Measurements from ENCODE around the gene SNTG2. TPM values are rescaled to one million over a fixed set of nuclear protein-coding genes. Genes with fewer than 3 reads are reported as not detected.

Gene SNTG2
- total and polyA plus RNA-seq, 10 of the 15 experiments (the other 5 are each of a cell fraction or from before 2014, with no cell fraction given): not detected

DNA sequence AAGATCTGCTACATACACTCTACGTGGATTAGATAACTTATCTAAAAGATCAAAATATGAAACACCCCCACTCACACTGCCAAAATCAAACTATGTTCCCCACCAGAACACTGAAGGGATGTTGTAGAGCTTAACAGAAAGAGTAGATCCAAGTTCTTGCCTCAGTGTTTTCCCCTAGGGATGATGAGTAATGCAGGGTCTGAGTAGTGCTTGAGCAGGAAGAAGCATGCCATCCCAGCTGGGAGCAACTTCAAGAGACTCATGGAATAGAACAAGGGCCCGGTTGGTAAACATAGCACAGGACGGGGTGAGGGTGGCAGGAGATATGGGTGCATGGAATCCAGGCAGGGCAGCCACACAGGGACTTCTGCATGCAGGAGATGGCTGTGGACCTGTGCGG, 74.3 kb downstream of the SNTG2 start:
- no peak overlapping the region for H3K9ac ChIP-seq (ENCODE audit: control insufficient read depth, insufficient read depth, low read length)
- ATAC-seq: no peak
- H3K36me3 ChIP-seq (ENCODE audit: control insufficient read depth in 2 of 2, insufficient read depth in 2 of 2, low read length in 1 of 2): no peaks in the 10 kb centered on the region
- ChIA-PET SMC1A (ENCODE audit: uncharacterized antibody, unreplicated experiment) (no interaction called here), CTCF (no interaction called here), RAD21 (ENCODE audit: unreplicated experiment) (no interaction called here), POLR2A (no interaction called here)
- H3K9me3 ChIP-seq (replicated peaks; ENCODE audit: control insufficient read depth, insufficient read depth, low read length): no peaks in the 10 kb centered on the region
- intact Hi-C loops (cut with micrococcal nuclease; ENCODE audit: unreplicated experiment) (no loop called here), in situ Hi-C loops (cut with MboI) (no loop called here)
- WGBS (ENCODE audit: insufficient coverage, insufficient replicate concordance, low lambda C conversion rate, missing lambda C conversion rate): 29% methylated on average over 4 of the region's 4 CpGs
- no peaks in the 10 kb centered on the region for H3K79me2 ChIP-seq (ENCODE audit: control insufficient read depth, insufficient read depth, low read length)
- BruUV-seq (replicated peaks): no TSS peak
- no peak overlapping the region for H3K4me3 ChIP-seq
- no peak for DNase-seq (ENCODE audit: low read depth, low spot score)
- no peaks in the 10 kb centered on the region for H4K20me1 ChIP-seq (ENCODE audit: control insufficient read depth, insufficient read depth)
- no peak overlapping the region for H2AFZ ChIP-seq (ENCODE audit: control insufficient read depth, low read depth, low read length)
- H3K4me1 ChIP-seq (ENCODE audit: control insufficient read depth, insufficient read depth, low read length): no peaks in the 10 kb centered on the region
- no peak for FAIRE-seq
- TF ChIP-seq ESRRA (IDR thresholded peaks at IDR 0.05; ENCODE audit: low read length): no peak
- TF ChIP-seq, protein P1, sequence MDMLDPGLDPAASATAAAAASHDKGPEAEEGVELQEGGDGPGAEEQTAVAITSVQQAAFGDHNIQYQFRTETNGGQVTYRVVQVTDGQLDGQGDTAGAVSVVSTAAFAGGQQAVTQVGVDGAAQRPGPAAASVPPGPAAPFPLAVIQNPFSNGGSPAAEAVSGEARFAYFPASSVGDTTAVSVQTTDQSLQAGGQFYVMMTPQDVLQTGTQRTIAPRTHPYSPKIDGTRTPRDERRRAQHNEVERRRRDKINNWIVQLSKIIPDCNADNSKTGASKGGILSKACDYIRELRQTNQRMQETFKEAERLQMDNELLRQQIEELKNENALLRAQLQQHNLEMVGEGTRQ (IDR thresholded peaks at IDR 0.05; ENCODE audit: borderline replicate concordance, low read depth, low read length): no peak
- TF ChIP-seq CBX5 (IDR thresholded peaks at IDR 0.05; ENCODE audit: low read depth): no peak
- TF ChIP-seq MYB (IDR thresholded peaks at IDR 0.05; ENCODE audit: borderline replicate concordance, low read depth, low read length): no peak
- no peak for TF ChIP-seq NR2C1 (IDR thresholded peaks at IDR 0.05)
- TF ChIP-seq CHD2 (IDR thresholded peaks at IDR 0.05; ENCODE audit: borderline replicate concordance, low read depth, low read length): no peak
- TF ChIP-seq ZNF24 (IDR thresholded peaks at IDR 0.05): no peak
- TF ChIP-seq FOS (IDR thresholded peaks at IDR 0.05; ENCODE audit: borderline replicate concordance, extremely low read depth, insufficient read length): no peak
- TF ChIP-seq RBBP5 (conservative IDR thresholded peaks at IDR 0.05): no peak
- TF ChIP-seq, protein P2, sequence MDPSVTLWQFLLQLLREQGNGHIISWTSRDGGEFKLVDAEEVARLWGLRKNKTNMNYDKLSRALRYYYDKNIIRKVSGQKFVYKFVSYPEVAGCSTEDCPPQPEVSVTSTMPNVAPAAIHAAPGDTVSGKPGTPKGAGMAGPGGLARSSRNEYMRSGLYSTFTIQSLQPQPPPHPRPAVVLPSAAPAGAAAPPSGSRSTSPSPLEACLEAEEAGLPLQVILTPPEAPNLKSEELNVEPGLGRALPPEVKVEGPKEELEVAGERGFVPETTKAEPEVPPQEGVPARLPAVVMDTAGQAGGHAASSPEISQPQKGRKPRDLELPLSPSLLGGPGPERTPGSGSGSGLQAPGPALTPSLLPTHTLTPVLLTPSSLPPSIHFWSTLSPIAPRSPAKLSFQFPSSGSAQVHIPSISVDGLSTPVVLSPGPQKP (IDR thresholded peaks at IDR 0.05; ENCODE audit: low read depth, low read length): no peak
- TF ChIP-seq JUNB (IDR thresholded peaks at IDR 0.05): no peak
- TF ChIP-seq ZNF384 (IDR thresholded peaks at IDR 0.05; ENCODE audit: borderline replicate concordance, low read depth, low read length): no peak
- no peak for TF ChIP-seq PBX3 (IDR thresholded peaks at IDR 0.05; ENCODE audit: insufficient replicate concordance, low read depth, low read length)
- no peak for TF ChIP-seq NFXL1 (IDR thresholded peaks at IDR 0.05; ENCODE audit: borderline replicate concordance)
- TF ChIP-seq PAX5 (IDR thresholded peaks at IDR 0.05; ENCODE audit: borderline replicate concordance, low read depth, low read length): no peak
- TF ChIP-seq FOXK2 (IDR thresholded peaks at IDR 0.05): no peak
- TF ChIP-seq MEF2A (IDR thresholded peaks at IDR 0.05; ENCODE audit: insufficient read depth, low read depth, low read length): no peak
- no peak for TF ChIP-seq SIN3A (IDR thresholded peaks at IDR 0.05; ENCODE audit: low read depth, low read length)
- TF ChIP-seq ZNF274 (IDR thresholded peaks at IDR 0.05; ENCODE audit: insufficient read depth, insufficient read length): no peak
- H3K4me2 ChIP-seq (ENCODE audit: control insufficient read depth, insufficient read depth): no peak overlapping the region
- H3K27ac ChIP-seq (ENCODE audit: control insufficient read depth, insufficient read depth): no peak overlapping the region
- H3K27me3 ChIP-seq (replicated peaks in 1 of 2; ENCODE audit: control insufficient read depth in 2 of 2, insufficient read depth in 2 of 2, low read length in 1 of 2): no peaks in the 10 kb centered on the region
